ENCODE results near the gene FMN2.

FMN2 gene

DNA sequence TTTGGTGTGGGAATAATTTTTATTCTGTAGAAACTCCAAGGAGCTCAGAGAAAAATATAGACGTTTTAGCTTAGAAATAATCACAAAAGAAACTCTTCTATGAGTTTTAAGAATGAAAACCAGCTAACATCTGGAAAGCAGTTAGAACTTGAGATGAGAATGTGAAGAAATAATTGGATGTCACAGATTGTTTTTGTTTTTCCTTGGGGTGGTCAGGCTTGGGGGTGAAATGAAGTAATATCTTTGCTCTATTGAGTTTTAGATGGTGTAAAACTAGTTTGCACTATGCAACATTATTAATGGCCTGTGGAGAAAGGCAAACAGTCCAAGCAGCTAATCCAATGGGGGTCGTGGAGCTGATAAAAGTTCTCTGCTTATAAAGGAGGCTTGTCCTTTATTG is 101.2 kb downstream of the FMN2 start:
- H3K4me3 ChIP-seq (ENCODE audit: low read depth, low read length): no peak overlapping the region

DNA sequence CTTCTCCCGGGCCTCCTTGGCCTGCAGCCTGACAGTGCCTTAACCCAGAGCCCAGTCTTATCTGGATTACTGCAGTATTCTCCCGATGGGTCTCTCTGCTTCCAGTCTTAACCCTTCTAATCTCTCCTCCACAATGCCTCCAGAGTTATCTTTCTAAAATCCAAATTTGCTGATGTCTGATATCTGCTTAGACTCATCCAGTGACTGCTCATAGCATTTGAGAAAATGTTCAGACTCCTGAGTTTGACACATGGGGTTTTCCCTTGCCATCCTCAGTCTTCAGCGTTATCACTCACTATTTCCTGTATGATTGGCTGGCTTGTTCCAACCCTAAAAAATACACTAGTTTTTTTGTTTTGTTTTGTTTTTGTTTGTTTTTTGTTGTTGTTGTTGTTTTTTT is 102.0 kb downstream of the FMN2 start:
- no peak overlapping the region for H3K4me3 ChIP-seq (ENCODE audit: low read depth, low read length)

DNA sequence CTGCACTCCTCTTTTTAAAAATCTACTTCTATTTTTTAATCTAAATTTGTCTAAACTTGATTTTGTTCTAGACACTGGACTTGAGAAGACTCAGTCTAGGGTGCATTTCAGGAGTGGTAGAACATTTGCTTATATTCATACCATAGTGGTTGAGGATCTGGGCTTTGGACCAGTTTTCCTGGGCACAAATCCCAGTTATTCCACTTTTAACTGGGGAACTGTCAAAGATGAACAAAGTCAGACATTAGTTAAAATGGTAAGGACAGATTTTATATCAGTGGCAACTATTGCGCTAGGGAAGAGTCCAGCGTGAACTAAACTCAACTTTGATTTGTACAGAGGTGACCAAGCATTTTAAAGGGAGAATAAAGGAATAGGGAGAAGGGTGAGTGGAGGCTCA is 102.4 kb downstream of the FMN2 start:
- no peak overlapping the region for H3K4me3 ChIP-seq (ENCODE audit: low read depth, low read length)

DNA sequence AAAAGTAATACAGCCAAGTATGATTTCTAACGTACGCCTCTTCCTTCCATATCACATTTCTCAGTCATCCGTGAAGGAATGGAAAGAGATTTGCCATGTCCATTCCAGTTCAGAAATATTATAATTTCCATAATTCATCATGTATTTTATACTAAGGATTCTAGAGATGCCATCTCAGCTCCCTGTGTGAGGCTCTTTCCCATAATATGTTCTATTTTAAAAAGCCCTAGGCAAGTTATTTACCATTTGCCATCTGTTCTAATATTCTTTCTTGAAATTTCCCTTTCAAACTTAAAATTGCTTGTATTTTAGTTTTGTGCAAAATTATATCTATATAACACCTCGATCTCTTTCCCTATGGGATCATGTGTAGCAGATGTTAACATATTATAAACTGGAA is 106.7 kb downstream of the FMN2 start:
- H3K4me3 ChIP-seq (ENCODE audit: low read depth, low read length): no peak overlapping the region

DNA sequence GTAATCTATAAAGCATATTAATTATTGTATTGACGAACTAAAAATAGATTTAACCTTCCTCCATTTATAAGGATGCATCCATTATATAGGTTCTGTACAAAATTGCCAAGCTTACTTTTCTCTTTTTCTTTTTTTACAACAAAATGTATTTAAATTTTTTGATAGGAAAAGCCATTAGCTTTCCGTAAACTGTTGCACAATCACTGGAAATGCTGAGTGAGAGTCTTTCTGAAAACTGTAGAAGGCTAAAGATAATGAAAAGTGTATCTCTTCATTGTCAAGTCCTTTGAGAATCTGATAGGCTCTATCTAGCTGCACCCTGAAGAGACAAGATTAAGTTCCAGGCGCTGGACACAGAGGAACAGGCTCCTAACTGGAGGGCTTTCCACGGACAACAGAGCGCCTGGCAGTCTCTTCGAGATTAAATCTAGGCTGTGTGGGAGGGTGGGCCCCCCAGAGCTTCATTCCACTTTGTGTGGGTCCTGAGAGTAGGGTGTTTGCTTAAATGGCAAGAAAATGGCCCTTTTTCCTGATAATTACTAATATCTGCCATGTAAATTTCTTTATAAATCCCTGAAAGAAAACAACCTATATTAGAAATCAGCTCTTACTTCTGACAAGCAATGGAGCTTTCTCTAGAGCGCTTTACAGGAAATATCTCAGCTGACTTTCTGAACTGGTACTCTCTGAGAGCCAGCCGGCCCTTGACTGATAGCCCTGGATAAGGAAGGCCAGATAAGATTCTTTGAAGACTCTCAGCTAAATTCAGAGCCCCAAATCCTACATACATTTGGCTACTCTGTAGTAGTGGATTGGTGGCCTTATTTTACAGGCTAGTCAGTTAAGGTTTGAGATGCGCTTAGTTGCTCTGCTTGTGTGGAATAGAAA is 108.3 kb downstream of the FMN2 start:
- H3K4me3 ChIP-seq (ENCODE audit: low read depth, low read length): no peak overlapping the region

DNA sequence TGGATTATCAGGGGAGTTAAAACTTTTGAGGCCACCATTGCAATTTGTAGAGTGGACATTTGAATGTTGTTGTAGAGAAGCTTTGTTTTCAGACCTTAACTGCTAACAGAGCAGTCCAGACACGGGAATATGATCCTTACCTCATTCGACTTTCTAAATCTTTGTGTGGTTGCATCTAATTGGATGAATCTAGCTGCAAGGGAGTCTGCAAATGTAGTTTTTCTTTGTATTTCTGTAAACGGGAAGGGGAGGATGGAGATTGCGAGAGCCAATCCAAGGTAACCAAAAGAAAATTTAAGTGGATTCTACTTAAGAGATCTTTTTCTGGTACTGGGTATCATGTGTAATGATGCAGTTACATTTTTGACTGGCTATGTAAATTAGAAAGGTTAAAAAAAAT is 110.2 kb downstream of the FMN2 start:
- H3K4me3 ChIP-seq (ENCODE audit: low read depth, low read length): no peak overlapping the region

DNA sequence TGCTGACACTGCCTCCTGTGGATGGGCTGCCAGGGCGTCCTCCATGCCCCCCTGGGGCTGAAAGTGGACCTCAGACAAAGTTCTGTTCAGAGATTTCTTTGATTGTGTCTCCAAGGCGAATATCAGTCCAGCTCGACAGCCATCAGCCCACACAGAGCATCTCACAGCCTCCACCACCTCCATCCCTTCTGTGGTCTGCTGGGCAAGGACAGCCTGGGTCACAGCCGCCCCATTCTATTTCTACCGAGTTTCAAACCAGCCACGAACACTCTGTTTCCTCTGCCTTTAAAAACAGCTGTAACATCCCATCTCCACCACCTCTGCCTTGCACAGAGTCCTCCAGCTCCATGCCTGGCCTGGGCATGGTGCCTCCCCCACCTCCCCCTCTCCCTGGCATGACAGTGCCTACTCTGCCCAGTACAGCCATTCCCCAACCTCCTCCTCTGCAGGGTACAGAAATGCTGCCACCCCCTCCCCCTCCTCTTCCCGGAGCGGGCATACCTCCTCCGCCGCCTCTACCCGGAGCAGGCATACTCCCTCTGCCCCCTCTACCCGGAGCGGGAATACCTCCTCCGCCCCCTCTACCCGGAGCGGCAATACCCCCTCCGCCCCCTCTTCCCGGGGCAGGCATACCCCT is 115.5 kb downstream of the FMN2 start:
- no peak overlapping the region for H3K4me3 ChIP-seq (ENCODE audit: low read depth, low read length)

DNA sequence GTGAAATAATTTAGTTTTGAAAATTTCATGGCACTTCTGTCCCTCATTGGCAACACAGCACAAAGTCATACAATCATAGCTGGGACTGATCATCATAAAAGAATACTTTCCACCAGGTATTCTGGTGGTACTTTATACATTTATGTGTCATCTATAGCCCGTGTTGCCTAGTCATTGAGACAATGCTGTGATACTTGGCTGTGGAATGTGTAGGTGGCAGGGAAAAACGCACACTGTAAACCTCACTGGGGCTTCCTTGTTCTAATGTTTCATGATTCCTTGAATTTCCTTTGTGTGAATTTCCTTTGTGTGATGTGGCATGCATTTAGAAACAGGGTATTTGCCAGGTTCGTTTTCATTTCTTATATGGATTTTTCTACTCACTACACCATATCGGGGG is 118.3 kb downstream of the FMN2 start:
- H3K4me3 ChIP-seq (ENCODE audit: low read depth, low read length): no peak overlapping the region

DNA sequence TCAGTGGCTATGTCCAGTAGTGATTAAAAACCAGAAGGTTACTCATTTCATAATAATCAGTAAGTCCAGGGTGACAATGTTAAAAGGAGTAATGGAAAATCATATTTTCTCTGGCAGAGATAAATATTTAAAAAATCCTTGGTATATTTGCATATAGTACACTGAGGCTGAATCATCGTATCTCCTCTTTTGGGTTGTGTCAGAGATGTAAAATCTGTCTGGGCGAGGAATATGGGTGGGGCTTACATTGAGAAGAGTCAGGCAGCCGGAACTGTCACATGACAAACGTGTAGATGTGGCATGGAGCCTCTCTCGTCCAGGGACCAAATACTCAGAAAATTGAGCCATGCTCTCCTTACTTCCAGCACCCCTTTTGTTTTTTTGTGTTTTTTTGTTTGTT is 120.9 kb downstream of the FMN2 start:
- H3K4me3 ChIP-seq (ENCODE audit: low read depth, low read length): no peak overlapping the region

DNA sequence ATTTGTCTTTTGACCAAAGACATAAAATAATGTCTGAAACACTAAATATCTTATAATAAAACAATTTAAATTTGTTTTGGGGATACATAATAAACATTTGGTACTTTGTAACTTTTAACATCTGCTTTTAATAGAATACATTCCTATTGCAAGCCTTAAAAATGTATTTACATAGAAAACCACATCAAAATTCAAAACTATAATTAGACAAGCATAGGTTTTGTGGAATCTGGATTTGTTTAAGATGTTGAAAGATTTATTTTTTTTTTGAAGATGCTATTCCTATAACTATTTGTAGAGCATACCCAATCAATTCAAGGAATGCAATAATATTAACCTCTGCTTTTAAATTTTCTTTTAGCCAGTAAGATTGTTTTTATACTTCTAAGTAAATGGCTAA is 125.7 kb downstream of the FMN2 start:
- H3K4me3 ChIP-seq (ENCODE audit: low read depth, low read length): no peak overlapping the region

DNA sequence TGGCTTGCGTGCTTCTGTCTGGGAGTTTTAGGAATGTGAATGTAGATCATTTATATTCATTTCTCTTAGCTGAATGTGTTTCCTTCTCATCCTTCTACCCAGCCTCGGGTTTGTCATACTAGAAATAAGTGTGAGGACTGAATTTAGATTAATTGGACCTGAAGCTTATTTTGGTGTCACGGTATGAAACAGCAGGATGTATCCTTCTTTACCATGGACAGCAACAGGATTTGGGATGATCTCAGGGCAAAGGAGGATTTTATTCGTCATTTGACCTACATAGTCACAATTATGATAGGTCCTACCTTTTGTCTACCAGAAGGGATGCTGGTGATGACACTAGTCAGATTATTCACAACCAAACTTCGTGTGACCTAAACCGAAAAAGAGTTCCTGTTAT is 127.4 kb downstream of the FMN2 start:
- no peak overlapping the region for H3K4me3 ChIP-seq (ENCODE audit: low read depth, low read length)

DNA sequence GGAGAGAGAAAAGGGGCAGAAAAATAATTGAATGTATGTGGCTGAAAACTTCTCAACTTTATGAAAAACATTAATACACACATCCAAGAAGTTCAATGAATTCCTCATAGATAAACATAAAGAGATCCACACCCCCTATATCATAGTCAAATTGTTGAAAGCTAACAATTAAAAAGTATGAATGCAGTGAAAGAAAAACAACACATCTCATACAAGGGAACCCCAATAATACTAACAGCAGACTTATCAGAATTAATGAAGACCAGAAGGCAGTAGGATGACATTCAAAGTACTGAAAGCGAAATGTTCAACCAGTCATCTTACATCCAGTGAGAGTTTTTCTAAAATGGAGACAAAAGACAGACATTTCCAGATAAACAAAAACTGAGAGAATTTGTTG is 134.4 kb downstream of the FMN2 start:
- H3K4me3 ChIP-seq (ENCODE audit: low read depth, low read length): no peak overlapping the region

DNA sequence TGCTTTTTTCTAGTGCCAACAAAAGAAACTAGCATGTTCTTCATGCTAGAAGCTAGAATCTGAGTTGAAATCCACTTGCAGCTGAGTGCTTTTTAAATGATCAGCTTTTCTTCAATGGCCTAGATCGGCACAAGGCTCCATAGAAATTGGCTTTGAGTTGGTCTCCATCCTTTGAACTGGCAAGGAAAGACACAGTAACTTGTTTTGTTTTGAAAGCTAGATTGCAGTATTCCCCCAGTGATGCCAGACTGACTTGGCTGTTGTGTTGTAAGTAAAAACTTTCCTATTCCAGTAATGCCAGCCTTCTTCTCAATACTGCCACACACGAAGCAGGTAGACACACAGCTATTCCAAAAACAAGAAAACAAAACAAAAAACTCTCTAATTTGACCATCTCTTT is 139.1 kb downstream of the FMN2 start:
- H3K4me3 ChIP-seq (ENCODE audit: low read depth, low read length): no peak overlapping the region

DNA sequence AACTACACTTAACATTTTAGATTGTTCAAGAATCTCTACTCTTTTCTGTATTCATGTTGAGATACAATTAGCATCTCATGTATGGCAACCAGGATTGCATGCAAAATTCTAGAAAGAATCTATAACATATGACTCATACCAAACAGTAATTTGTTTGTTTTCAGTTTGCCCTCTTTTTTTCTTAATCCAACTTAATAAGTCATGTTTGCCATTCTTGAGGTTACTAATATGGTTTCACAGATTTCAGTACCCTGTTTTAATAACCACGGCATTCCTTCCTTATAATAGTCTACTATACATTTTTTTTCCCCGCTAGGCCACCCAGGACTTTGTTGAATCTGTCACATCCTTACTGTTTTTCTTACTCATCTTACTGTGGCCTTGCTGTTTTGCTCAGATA is 140.8 kb downstream of the FMN2 start:
- H3K4me3 ChIP-seq (ENCODE audit: low read depth, low read length): no peak overlapping the region

DNA sequence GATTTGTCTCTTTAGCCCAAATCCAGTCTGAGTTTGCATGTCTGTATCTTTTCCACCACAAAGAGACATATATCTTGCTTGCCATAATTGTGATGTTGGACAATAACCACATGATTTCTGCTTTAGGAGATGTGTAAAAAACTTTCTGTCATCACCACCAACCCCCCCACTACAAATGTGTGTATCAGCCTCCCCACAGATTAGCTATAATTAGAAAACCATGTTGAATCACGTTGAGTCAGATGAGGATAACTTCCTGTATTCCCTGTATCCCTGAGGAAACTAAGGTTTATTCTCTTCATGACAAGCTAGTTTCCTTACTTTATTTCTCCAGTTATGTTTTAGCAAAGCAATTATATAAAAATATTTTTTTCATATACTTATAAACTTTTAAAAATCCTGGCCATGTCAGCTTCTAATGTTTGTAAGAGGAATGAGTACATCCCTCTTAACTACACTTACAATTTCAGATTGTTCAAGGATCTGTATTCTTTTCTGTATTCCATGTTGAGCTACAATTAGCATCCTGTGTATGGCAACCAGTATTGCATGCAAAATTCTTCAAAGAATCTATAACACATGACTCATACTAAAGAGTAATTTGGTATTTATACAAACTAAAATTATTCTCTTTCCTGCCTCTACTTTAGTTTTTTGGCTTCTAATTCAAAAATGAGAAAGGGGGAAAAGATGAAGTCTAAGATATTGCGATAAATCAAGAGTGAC is 143.0 kb downstream of the FMN2 start:
- H3K4me3 ChIP-seq (ENCODE audit: low read depth, low read length): no peak overlapping the region

DNA sequence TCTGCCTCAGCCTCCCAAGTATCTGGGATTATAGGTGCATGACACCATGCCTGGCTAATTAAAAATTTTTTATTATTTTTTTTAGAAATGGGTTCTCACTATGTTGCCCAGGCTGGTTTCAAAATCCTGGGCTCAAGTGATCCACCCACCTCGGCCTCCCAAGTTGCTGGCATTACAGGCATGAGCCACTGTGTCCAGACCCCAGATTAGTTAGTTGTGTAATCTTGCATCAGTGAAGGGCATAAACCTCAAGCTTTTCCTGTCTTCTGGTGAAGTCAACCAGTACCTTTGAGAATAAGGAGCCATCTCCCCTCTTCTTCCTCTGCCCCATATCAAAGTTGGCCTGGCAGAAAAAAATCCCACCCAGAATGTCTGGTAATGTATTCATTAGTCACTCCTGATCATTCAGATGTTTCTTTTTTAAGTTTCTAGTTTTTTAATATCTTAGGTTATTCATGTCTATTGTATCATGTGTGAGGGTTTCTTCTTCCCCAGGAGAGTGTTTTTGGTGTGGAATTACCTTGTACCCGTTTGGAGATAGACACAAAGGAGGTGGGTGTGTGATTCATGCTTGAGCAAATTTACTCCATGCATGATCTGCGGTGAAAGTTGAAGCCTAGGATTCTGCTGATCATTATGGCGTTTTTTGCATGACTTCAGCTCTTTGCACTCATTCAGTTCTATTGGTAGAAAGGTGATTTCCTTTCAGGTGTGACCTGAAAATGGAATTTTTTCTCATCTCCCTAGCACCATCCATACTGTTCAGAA is 144.0 kb downstream of the FMN2 start:
- no peak overlapping the region for H3K4me3 ChIP-seq (ENCODE audit: low read depth, low read length)

DNA sequence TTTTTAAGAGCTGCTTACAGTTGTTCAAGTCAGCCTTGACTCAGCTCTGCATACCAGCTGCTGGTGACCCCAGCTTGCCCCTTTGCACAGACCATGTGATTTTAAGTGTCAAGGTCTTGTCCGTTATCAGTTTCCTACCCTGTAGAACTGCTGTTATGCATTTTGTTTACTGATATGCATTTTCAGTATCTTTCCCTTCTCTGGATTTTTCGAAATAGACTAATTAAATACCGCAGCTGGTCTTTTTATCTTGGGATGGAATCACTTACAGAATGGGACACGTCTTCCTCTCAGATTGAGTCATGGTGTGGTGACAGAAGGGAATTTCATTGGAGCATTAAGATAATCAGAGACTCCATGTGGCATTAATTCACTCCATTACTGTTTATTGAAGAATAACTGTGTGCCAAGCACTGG is 145.6 kb downstream of the FMN2 start:
- H3K4me3 ChIP-seq (ENCODE audit: low read depth, low read length): no peak overlapping the region

DNA sequence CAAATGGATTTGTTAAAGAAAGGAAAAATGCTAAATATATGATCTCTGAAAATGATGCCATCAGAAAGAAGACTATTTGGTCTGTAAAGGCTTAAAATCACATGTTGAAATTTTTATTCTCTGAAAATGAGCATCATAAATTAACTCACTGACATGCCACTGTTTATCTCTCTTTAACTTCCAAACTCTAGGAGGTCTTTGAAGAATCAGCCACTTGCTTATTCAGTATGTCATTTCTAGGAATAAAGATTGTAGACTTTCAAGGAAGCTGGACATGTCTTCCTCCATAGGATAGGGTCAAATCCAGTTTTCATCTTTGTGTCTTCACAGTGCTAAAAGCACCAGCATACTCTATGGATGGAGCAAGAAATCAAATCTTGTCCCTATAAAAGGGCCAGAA is 147.6 kb downstream of the FMN2 start:
- no peak overlapping the region for H3K4me3 ChIP-seq (ENCODE audit: low read depth, low read length)

DNA sequence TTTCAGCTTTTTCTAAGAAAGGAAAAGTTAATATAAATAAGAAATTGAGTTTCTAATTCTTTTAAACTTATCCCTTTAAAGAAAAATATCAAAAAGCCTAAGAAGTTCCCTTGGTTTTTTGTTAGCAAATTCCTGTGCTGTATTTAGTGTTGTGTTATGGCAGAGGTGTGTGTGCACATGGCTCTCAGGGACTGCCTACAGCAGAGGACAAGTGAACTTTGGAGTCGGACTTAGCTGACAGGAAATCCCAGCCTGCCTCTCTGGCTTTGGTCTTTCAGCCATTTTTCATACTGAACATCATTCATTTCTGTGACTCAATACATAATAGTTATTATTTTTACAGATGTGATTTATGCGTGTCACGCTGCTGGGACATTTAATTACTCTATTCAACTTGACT is 149.6 kb downstream of the FMN2 start:
- no peak overlapping the region for H3K4me3 ChIP-seq (ENCODE audit: low read depth, low read length)

DNA sequence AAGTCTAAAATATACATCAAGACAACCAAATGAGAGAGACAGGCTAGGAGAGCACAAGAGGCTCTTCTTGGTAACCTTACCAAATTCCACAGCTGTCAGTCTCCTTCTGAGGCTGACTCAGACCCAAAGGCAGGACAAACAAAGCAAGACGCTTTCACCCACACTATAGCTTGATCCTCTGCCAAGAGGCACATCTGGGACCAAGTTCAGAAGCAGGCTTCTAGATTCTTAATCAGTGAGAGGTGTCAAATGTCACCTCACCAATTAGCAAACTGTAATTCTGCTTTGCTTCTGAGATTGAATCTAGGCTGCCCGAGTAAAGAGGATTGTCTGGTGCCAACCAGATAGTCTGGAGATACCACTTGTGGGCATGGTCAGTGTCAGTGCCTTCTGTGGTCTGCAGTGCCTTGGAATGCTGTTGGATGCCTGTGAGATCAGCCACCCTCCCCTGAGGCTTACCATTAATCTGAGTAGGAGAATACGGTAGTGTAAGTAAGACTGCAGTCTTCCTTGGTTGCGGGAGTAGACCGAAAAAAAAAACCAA is 151.0 kb downstream of the FMN2 start:
- H3K4me3 ChIP-seq (ENCODE audit: low read depth, low read length): no peak overlapping the region
